MM.1S (cell line): ENCODE data around the gene MYOCD.

Experiments
- DNase-seq: peaks from one replicate; pipeline ENCODE4 v3.0.0-alpha.2; 2015
- H2AFZ ChIP-seq: fragments of 300-600 bp; sonication (generic); 2 replicates; pipeline ENCODE4 v1.6.0; 2016; ENCODE audit warnings: antibody characterized with exemption, low read length
- H3F3A ChIP-seq: fragments of 300-600 bp; sonication (generic); 2 replicates; pipeline ENCODE4 v1.6.1; 2016; ENCODE audit warnings: mild to moderate bottlenecking, antibody characterized with exemption, low read length, moderate library complexity, mixed read lengths; ENCODE audit not compliant: insufficient read depth
- H3K27ac ChIP-seq: fragments of 300-600 bp; sonication (generic); 2 replicates; pipeline ENCODE4 v1.5.1; 2016; ENCODE audit warnings: mild to moderate bottlenecking, low read length
- H3K27me3 ChIP-seq: fragments of 300-600 bp; sonication (generic); replicated peaks from 2 replicates; pipeline ENCODE4 v1.6.0; 2016; ENCODE audit warnings: low read length; ENCODE audit not compliant: insufficient read depth
- H3K36me3 ChIP-seq: fragments of 300-600 bp; sonication (generic); replicated peaks from 2 replicates; pipeline ENCODE4 v1.6.1; 2016; ENCODE audit warnings: mild to moderate bottlenecking, low read length, mixed read lengths; ENCODE audit not compliant: insufficient read depth
- H3K4me1 ChIP-seq: fragments of 300-600 bp; sonication (generic); 2 replicates; pipeline ENCODE4 v1.6.1; 2016; ENCODE audit warnings: low read length, mixed read lengths
- H3K4me2 ChIP-seq: fragments of 300-600 bp; sonication (generic); 2 replicates; pipeline ENCODE4 v1.6.0; 2016; ENCODE audit warnings: low read depth, low read length
- H3K4me3 ChIP-seq: fragments of 300-600 bp; sonication (generic); 2 replicates; pipeline ENCODE4 v1.5.1; 2016; ENCODE audit warnings: low read length, mixed read lengths
- H3K79me2 ChIP-seq: fragments of 300-600 bp; sonication (generic); 2 replicates; pipeline ENCODE4 v1.6.1; 2016; ENCODE audit warnings: mixed run types, low read length, mixed read lengths
- H3K9ac ChIP-seq: fragments of 300-600 bp; sonication (generic); 2 replicates; pipeline ENCODE4 v1.6.1; 2016; ENCODE audit warnings: low read length, mixed read lengths
- H3K9me2 ChIP-seq: fragments of 300-600 bp; sonication (generic); replicated peaks from 2 replicates; pipeline ENCODE4 v1.6.1; 2016; ENCODE audit warnings: mild to moderate bottlenecking, low read length, mixed read lengths; ENCODE audit not compliant: insufficient read depth
- H3K9me3 ChIP-seq: fragments of 300-600 bp; sonication (generic); replicated peaks from 2 replicates; pipeline ENCODE4 v1.6.1; 2016; ENCODE audit warnings: mild to moderate bottlenecking, low read length, mixed read lengths; ENCODE audit not compliant: insufficient read depth
- H4K20me1 ChIP-seq: fragments of 300-600 bp; sonication (generic); 2 replicates; pipeline ENCODE4 v1.6.1; 2016; ENCODE audit warnings: mild to moderate bottlenecking, low read length, moderate library complexity, mixed read lengths; ENCODE audit not compliant: insufficient read depth
- CTCF ChIP-seq: fragments of 300-600 bp; sonication (generic); IDR thresholded peaks from 2 replicates; pipeline ENCODE4 v1.5.1; 2016; ENCODE audit warnings: antibody characterized with exemption, low read length, mixed read lengths
- EZH2 ChIP-seq: fragments of 300-600 bp; sonication (generic); optimal IDR thresholded peaks from 2 replicates; pipeline ENCODE3; 2017; ENCODE audit warnings: low read depth, mild to moderate bottlenecking, antibody characterized with exemption, low read length, mixed read lengths
- EZH2phosphoT487 ChIP-seq: fragments of 300-600 bp; sonication (generic); IDR thresholded peaks from 2 replicates; pipeline ENCODE4 v1.6.1; 2018; ENCODE audit warnings: antibody characterized with exemption, low read length

Gene MYOCD

GRCh38 chr17:12646761-12647422, 18.8 kb upstream of the MYOCD start:
- H3K4me3 ChIP-seq = no peak overlapping the region
- H3K4me1 ChIP-seq = no peaks in the 10 kb centered on the region
- no peak overlapping the region for H3K27ac ChIP-seq
- H2AFZ ChIP-seq = no peak overlapping the region
- H3K4me2 ChIP-seq = no peak overlapping the region
- H3K9ac ChIP-seq = no peak overlapping the region
- no peaks in the 10 kb centered on the region for H3K36me3 ChIP-seq
- no peaks in the 10 kb centered on the region for H4K20me1 ChIP-seq
- no peaks in the 10 kb centered on the region for H3F3A ChIP-seq
- H3K79me2 ChIP-seq = no peaks in the 10 kb centered on the region
- H3K27me3 ChIP-seq = no peaks in the 10 kb centered on the region
- no peak for DNase-seq
- no peaks in the 10 kb centered on the region for H3K9me2 ChIP-seq
- H3K9me3 ChIP-seq = no peaks in the 10 kb centered on the region
- TF ChIP-seq CTCF (no peak), EZH2 (no peak), EZH2phosphoT487 (no peak)

- Histone ChIP-seq H3K4me3 (no peak overlapping the region), H3K27ac (no peak overlapping the region), H3K27me3 (no peaks in the 10 kb centered on the region), H3F3A (no peaks in the 10 kb centered on the region), H3K4me1 (no peaks in the 10 kb centered on the region), H2AFZ (no peak overlapping the region), H3K4me2 (no peak overlapping the region), H3K9ac (no peak overlapping the region), H4K20me1 (no peaks in the 10 kb centered on the region), H3K9me2 (no peaks in the 10 kb centered on the region), H3K9me3 (no peaks in the 10 kb centered on the region), H3K79me2 (no peaks in the 10 kb centered on the region), H3K36me3 (no peaks in the 10 kb centered on the region)
- no peak for TF ChIP-seq EZH2
- TF ChIP-seq EZH2phosphoT487 = no peak
- no peak for TF ChIP-seq CTCF
- no peak for DNase-seq
These were observed 17.2 kb upstream of the MYOCD start for GRCh38 chr17:12648498-12648897.

GRCh38 chr17:12655936-12656335, 9.8 kb upstream of the MYOCD start:
- Histone ChIP-seq H3K9me3 (no peaks in the 10 kb centered on the region), H3K4me2 (no peak overlapping the region), H3K9me2 (no peaks in the 10 kb centered on the region), H3K4me1 (no peaks in the 10 kb centered on the region), H3F3A (no peaks in the 10 kb centered on the region), H2AFZ (no peak overlapping the region), H4K20me1 (no peaks in the 10 kb centered on the region), H3K4me3 (no peak overlapping the region), H3K27ac (no peak overlapping the region), H3K9ac (no peak overlapping the region), H3K79me2 (no peaks in the 10 kb centered on the region), H3K27me3 (no peaks in the 10 kb centered on the region), H3K36me3 (no peaks in the 10 kb centered on the region)
- DNase-seq = no peak
- no peak for TF ChIP-seq EZH2
- no peak for TF ChIP-seq EZH2phosphoT487
- TF ChIP-seq CTCF = no peak
